ENCODE results near the gene KLHL1. TPM values are rescaled to one million over a fixed set of nuclear protein-coding genes. Genes with fewer than 3 reads are reported as not detected.

The KLHL1 gene
- polyA plus RNA-seq, 1 of the 3 experiments (the other 2 are of a cell fraction) = not detected

GRCh38 chr13:69676286-69676685 is 432.0 kb downstream of the KLHL1 start:
- Histone ChIP-seq H3F3A (replicated peaks; ENCODE audit: insufficient read depth) (no peaks in the 10 kb centered on the region), H4K20me1 (ENCODE audit: insufficient read depth) (no peaks in the 10 kb centered on the region), H3K4me2 (no peak overlapping the region), H3K36me3 (replicated peaks in 1 of 2; ENCODE audit: control insufficient read depth in 1 of 2, insufficient read depth in 2 of 2, low read length in 1 of 2) (no peaks in the 10 kb centered on the region), H3K4me1 (ENCODE audit: control insufficient read depth in 1 of 2, insufficient read depth in 2 of 2, low read depth in 1 of 2, low read length in 1 of 2) (no peaks in the 10 kb centered on the region), H3K9ac (no peak overlapping the region), H2AFZ (ENCODE audit: low read depth) (no peak overlapping the region), H3K27me3 (ENCODE audit: insufficient read depth) (no peaks in the 10 kb centered on the region), H3K9me3 (no peaks in the 10 kb centered on the region), H3K9me2 (no peaks in the 10 kb centered on the region), H3K4me3 (ENCODE audit: low read depth in 2 of 2, low read length in 1 of 2) (no peak overlapping the region), H3K27ac (ENCODE audit: low read depth in 2 of 2, low read length in 1 of 2) (no peak overlapping the region), H3K79me2 (ENCODE audit: insufficient read depth) (no peaks in the 10 kb centered on the region)
- DNase-seq = no peak
- ChIA-PET POLR2A (no interaction called here), CTCF (no interaction called here)
- TF ChIP-seq FOXJ3 (CRISPR knock-in tag; IDR thresholded peaks at IDR 0.05) (no peak), POLR2AphosphoS5 (IDR thresholded peaks at IDR 0.05; ENCODE audit: low read depth, low read length) (no peak)

- Histone ChIP-seq H3K9ac (no peak overlapping the region), H4K20me1 (ENCODE audit: insufficient read depth) (no peaks in the 10 kb centered on the region), H3K36me3 (replicated peaks in 1 of 2; ENCODE audit: control insufficient read depth in 1 of 2, insufficient read depth in 2 of 2, low read length in 1 of 2) (no peaks in the 10 kb centered on the region), H2AFZ (ENCODE audit: low read depth) (no peak overlapping the region), H3K9me3 (0 out of 2 replicates have a peak, but pooled peaks cover 5% of the 10 kb centered on the region), H3K79me2 (ENCODE audit: insufficient read depth) (no peaks in the 10 kb centered on the region), H3K4me3 (ENCODE audit: low read depth in 2 of 2, low read length in 1 of 2) (no peak overlapping the region), H3K4me1 (ENCODE audit: control insufficient read depth in 1 of 2, insufficient read depth in 2 of 2, low read depth in 1 of 2, low read length in 1 of 2) (no peaks in the 10 kb centered on the region), H3F3A (replicated peaks; ENCODE audit: insufficient read depth) (no peaks in the 10 kb centered on the region), H3K4me2 (no peak overlapping the region), H3K9me2 (no peaks in the 10 kb centered on the region), H3K27ac (ENCODE audit: low read depth in 2 of 2, low read length in 1 of 2) (no peak overlapping the region), H3K27me3 (ENCODE audit: insufficient read depth) (no peaks in the 10 kb centered on the region)
- no peak for DNase-seq
- WGBS (ENCODE audit: low lambda C conversion rate) = 40% methylated on average over 6 of the region's 6 CpGs
- ChIA-PET CTCF (no interaction called here), POLR2A (no interaction called here)
- TF ChIP-seq MAX (IDR thresholded peaks at IDR 0.05; ENCODE audit: low read depth) (no peak), RCOR1 (IDR thresholded peaks at IDR 0.05; ENCODE audit: low read length) (no peak), EZH2phosphoT487 (IDR thresholded peaks at IDR 0.05; ENCODE audit: borderline replicate concordance, low read depth) (no peak), NRF1 (IDR thresholded peaks at IDR 0.05; ENCODE audit: low read depth, low read length) (no peak), TEAD4 (IDR thresholded peaks at IDR 0.05; ENCODE audit: borderline replicate concordance, insufficient read depth) (no peak), REST (IDR thresholded peaks at IDR 0.05; ENCODE audit: low read depth, low read length) (no peak), MXI1 (IDR thresholded peaks at IDR 0.05; ENCODE audit: low read depth, low read length) (no peak), FOSL2 (IDR thresholded peaks at IDR 0.05; ENCODE audit: borderline replicate concordance, low read depth) (no peak)
These were observed 448.1 kb downstream of the KLHL1 start for GRCh38 chr13:69660155-69660554.
